Measurements from ENCODE around the gene RAP1GAP2.
A peak's percentile ranks its signal among the peaks of the same experiment; 100 is the strongest.
"Not testable (repeated sequence)": the region's sequence is repeated elsewhere in the genome, so short reads cannot be mapped to it uniquely, and the experiment has no call there.

The RAP1GAP2 gene

GRCh38 chr17:2796164-2797125 lies at the start of gene RAP1GAP2:
Gene RAP1GAP2, plus strand, starts transcription at chr17:2796438. Its CDS starts 90 bp downstream, at chr17:2796528.
- no peak for DNase-seq (ENCODE audit: low read depth)

DNA sequence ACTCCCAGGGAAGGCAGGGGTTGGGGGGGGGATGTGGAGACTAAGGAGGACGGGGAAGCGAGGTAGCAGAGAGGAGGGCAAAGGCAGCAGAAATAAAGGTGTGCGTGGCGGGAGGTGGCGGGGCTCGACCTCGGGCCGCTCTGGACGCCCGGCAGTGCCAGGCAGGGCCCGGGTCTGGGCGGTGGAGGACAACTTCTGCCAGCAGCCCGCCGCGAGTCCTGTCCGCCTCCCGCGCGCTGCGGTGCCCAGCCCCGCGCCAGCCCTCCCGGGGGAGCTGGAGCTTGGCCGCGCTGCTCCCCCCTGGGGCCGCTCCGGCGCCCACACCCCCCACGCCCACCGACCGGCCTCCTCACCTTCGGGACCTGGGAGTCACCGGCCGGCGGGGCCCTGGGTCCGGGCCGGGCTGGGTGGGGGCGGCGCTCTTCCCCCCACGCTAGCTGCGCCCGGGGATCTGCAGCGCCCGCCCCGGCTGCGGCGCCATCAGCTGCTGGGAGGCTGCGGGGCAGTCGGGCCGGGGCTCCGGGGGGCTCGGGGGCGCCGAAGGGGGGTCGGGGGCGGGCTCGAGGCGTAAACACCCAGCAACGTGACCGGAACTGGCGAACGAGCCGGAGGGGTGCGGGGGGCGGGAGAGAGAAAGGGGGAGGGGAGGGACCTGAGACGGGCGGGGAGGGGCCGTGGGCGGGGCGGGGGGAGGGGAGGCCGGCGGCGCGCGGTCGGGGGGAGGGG lies 47.0 kb upstream of the RAP1GAP2 start, which contains the start of gene CCDC92B:
CCDC92B (minus strand) TSS at position 595 of the 726 bp plus-strand sequence. CDS start 14,507 bp downstream, outside the sequence.
- DNase-seq (ENCODE audit: low read depth) = no peak

DNA sequence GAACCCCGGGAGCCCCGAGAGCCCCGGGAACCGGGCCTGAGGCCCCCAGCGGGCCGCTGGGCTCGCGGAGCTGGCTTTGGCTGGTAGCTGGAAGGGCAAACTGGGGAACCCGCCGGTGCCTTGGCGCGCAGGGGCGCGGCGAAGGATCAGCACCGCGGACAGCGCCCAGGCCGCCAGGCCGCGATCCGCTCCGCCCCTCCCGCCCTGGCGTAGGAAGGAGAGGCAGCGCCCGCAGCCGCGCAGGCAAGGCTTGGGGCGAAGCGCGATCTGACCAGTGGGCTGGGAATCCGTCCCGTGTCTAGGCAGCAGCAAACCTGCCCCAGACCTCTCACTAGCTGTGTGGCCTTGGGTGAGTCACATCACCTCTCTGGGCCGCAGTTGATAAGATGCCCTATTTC lies 46.5 kb upstream of the RAP1GAP2 start:
- peak; percentile 42 for DNase-seq (ENCODE audit: low read depth)

DNA sequence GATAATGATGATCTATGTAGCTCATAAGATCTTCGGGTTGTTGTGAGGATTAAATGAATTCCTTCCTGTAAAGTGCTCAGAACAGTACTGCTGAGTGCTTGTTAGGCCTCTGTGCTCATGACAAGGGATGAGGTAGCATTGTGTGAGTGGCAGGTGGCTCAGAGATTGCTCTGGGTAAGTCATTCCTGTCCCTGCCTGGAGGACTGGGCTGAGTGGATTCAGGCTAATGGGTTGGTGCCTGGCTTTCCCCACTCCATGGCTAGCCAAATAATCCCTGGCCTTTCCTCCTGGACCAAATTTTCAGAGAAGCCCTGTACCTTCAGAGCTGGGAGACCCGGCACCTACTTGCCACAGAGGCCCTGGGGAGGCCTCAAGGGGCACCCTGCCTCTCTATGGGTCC lies 45.5 kb upstream of the RAP1GAP2 start:
- no peak for DNase-seq (ENCODE audit: low read depth)

DNA sequence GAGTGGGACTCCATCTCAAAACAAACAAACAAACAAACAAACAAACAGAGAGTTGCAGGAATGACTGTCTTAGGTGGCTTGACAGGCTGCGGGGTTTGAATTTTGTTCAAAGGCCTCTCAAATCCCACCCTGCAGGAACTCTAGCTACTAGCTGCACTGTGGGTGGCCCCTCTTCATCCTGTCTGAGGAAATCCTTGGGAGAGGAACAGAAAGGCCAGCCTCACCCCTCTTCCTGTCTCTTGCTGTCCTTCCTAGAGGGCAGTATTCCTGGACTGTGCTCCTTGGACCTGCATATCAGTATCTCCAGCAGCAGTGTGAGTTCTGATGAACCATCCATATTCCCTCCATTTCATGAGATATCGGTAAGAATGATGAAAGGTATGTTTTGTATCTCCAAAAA lies 44.7 kb upstream of the RAP1GAP2 start:
- DNase-seq (ENCODE audit: low read depth) = no peak

GRCh38 chr17:2755891-2756724 lies 40.1 kb upstream of the RAP1GAP2 start:
- no peak for DNase-seq (ENCODE audit: low read depth)

GRCh38 chr17:2758870-2759269 lies 37.4 kb upstream of the RAP1GAP2 start:
- no peak for DNase-seq (ENCODE audit: low read depth)

DNA sequence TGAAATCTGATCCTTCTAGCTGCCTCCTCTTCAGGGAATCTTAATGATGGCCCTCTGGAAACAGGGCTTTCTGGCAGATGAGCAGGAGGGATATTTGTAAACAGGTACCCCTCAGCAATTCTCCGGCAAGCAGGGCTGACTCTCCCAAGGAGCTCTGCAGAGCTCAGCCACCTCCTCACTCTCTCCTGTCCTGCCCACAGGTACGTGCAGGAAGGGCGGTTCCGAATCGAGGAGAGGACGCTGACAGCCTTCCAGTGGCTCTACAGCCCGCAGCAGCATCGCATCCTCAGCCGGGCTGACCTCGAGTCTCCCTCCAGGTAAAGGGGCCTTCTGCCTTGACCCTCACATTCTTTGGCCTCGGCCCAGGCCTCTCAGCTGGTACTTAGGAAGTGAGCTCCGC lies 26.1 kb upstream of the RAP1GAP2 start:
- DNase-seq (ENCODE audit: low read depth) = no peak

- no peak for DNase-seq (ENCODE audit: low read depth)
Observed at GRCh38 chr17:2775206-2775605, 21.0 kb upstream of the RAP1GAP2 start.

DNA sequence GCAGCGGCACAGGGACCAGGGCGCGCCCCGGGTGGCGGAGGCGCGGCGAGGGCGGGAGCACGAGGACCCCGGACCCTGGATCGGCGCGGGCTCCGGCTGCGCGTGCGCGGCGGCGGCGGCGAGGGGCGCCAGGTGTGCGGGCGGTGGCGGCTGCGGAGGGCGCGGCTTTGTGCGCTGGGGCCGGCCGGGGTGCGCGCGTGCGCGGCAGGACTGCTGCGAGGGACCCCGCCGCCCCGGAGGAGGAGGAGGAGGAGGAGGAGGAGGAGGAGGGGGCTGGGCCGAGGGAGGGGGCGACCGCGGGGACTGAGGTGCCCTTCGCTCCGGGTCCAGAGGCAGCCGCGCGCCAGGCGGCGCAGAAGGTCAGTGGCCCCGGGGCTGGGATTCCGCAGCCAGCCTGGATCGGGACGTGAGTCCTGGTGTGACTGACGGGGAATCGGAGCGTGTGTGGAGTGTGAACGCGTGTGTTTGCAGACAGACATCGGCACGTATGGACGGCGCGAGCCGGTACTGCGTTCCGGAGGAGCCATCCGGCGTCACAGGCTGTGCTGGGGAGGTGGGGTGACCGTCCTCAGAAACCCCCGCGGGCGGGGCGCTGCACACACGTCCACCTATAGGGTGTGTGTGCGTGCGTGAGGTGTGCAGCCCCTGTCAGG lies 19.5 kb upstream of the RAP1GAP2 start:
- DNase-seq (ENCODE audit: low read depth) = no peak

GRCh38 chr17:2777242-2777867 lies 18.9 kb upstream of the RAP1GAP2 start:
- DNase-seq (ENCODE audit: low read depth) = no peak

DNA sequence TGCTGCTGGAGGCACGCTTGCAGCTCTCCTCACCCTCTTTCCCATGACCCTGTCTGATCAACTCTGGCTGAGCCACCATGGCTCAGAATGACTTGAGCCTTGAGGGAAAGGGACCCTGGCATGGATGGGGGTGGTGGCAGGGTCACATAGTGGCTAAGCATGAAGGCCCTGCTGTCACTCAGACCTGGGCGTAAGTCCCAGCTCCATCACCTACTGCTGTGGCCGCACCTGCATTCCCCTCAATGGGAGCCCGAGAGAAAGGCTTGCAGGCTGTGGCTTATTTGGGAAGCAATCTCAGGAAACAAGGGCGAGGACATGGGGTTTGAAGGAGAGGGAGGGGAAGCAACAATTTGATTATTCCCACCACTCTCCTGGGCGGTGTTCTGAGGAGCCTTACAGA lies 17.7 kb upstream of the RAP1GAP2 start:
- DNase-seq (ENCODE audit: low read depth) = no peak

DNA sequence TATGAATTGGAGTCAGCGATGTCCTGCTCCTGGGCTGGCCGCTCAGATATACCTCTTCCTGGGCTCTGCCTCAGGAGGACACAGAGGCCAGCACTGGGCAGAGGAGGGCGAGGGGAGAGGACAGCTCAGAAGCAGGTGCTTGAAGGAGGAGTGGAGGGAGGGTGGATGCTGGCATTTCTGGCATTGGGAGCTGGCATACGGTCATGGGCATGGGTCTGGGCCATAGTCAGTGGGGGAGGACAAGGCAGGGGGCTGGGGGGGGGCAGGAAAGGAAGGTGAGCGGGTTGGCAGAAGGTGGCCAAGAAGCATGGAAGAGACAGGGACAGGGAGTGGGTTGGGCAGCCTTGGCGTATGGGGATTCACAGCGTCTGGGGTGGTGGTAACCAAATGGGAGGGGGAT lies 16.7 kb upstream of the RAP1GAP2 start:
- DNase-seq (ENCODE audit: low read depth) = no peak

DNA sequence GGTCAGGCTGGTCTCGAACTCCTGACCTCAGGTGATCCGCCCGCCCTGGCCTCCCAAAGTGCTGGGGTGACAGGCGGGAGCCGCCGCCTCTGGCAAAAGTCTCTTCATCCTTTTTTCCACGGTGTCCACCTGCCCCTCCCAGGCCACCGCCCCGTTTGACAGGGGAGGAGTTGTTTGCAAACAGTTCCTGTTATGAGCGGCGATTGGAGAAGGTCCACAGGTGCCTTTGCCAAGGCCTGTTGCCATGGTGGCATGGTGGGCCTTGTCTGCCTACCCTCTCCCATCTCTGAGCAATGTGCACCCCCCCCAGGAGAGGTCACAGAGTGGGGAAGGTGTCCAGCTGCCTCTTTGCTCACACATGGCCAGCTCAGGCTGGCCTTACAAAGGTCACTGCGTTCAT lies 16.0 kb upstream of the RAP1GAP2 start:
- no peak for DNase-seq (ENCODE audit: low read depth)

- no peak for DNase-seq (ENCODE audit: low read depth)
Observed at GRCh38 chr17:2780931-2781454, 15.2 kb upstream of the RAP1GAP2 start.

DNA sequence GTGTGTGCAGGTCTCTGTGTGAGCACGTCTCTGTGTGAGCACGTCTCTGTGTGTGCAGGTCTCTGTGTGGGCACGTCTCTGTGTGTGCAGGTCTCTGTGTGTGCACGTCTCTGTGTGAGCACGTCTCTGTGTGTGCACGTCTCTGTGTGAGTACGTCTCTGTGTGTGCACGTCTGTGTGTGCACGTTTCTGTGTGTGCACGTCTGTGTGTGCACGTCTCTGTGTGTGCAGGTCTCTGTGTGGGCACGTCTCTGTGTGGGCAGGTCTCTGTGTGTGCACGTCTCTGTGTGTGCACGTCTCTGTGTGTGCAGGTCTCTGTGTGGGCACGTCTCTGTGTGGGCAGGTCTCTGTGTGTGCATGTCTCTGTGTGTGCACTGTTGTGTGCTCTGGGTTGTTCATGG lies 14.6 kb upstream of the RAP1GAP2 start:
- not testable (repeated sequence) for DNase-seq (ENCODE audit: low read depth)

- DNase-seq (ENCODE audit: low read depth) = no peak
Observed at GRCh38 chr17:2782055-2782454, 14.2 kb upstream of the RAP1GAP2 start.

DNA sequence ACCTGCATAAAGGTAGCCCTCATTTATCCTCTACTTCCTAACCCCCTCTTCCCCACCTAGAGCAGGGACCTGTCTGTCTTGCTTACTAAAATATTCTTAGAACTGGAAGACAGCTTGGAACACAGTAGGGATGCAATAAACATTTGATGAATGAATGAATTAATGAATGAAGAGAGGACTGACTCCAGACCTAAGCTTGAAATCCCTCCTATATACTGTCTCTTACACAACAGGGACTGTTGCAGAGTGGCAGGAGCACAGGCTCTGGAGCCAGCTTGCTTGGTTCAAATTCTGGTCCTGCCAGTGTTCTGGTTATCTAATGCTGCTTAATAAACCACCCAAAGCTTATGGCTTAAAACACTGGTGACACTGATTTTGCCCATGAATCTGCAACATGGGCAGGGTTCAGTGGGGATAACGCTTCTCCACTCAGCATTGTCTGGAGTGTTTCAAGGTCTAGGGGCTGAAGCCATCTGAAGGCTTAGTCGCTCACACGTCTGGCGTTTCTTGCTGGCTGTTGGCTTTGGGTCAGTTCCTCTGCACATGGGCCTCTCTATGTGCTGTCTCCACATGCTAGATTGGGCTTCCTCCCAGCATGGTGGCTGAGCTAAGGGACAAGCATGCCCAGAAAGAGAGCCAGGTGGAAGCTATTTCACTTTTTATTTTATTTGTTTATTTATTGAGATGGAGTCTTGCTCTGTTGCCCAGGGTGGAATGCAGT lies 12.8 kb upstream of the RAP1GAP2 start:
- no peak for DNase-seq (ENCODE audit: low read depth)

DNA sequence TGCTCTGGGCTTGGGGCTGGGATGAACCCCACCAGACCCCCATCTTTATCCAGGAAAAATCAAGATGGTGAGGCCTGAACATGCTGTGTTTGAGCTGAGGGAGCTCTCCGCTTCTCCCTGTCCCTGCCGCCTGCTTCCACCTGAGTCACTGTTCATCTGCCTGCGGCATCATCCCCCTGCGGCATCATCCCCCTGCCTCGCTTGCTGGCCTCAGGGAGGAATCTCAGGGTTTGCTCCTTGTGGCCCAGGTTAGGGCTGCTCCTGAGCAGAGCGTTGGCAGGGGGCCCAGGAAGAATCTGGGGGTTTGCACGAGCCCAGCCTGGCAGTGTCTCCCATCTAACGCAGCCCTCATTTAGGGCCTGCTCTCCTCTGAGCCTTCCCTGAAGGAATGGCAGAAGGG lies 11.4 kb upstream of the RAP1GAP2 start:
- DNase-seq (ENCODE audit: low read depth) = no peak

DNA sequence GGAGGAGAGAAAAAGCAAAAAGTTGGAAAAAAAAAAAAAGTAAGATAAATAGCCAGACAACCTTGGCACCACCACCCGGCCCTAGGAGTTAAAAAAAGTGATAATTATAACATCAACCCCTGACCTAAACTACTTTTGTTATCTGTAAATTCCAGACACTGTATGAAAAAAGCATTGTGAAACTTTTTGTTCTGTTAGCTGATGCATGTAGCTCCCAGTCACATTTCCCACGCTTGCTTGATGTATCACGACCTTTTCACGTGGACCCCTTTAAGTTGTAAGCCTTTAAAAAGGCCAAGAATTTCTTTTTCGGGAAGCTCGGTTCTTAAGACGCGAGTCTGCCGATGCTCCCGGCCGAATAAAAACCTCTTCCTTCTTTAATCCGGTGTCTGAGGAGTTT lies 10.9 kb upstream of the RAP1GAP2 start:
- DNase-seq (ENCODE audit: low read depth) = not testable (repeated sequence)

Data from fibroblast of gingiva (primary cell).